HuH-7.5 (cell line): ENCODE measurements around the gene WRAP73.

Source experiments
- DNase-seq: peaks from one replicate; pipeline ENCODE4 v3.0.0; 2011; ENCODE audit warnings: low spot score

Gene WRAP73

DNA sequence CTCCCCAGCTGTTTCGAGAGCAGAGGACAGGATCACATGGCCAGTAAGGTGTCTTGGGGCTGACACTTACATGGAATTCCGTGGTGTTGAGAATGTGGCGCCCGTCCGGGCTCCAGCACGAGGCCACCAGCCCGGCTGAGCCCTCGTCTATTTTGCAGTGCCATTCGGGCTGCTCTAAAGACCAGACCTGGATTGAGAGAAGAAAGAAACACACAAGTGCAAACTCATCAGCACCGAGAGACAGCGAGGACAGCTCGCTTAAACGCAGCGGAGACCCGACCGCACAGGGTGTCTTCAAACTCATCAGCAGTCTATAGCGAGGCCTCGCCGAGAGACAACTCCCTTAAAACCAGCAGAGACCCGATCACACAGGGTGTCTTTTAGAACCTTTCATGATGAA lies 3.3 kb downstream of the WRAP73 start:
- no peak for DNase-seq

DNA sequence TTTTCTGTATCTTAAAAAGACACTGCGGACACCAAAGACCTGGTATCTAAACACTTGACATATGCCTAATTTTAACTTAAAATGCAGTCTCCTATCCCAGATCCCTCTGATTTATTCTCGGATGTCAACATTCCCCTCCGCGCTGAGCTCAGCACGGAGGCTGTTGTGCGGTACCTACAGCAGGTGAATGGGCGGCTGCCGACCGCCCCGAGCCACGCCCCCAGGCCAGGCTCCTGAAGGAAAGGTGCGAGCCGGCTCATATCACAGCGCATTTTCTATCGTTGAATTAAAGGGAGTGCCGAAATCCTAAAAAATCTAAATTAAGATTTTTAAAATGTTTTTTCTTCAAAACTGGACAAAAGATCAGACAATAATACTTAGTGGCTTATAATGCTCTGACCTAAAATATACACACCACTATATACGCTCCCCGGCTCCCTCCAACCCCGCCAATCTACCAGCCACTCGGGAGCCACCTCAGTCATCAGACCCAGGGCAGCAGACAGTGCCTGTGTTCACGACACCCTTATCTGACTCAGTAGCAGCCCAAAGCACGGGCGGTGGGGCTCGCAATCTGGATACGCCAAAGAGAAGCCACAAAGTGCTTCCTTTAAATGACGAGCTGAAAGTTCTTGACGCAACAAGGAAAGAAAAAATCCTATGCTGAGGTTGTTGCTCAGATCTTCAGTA lies 4.1 kb downstream of the WRAP73 start:
- DNase-seq = no peak

DNA sequence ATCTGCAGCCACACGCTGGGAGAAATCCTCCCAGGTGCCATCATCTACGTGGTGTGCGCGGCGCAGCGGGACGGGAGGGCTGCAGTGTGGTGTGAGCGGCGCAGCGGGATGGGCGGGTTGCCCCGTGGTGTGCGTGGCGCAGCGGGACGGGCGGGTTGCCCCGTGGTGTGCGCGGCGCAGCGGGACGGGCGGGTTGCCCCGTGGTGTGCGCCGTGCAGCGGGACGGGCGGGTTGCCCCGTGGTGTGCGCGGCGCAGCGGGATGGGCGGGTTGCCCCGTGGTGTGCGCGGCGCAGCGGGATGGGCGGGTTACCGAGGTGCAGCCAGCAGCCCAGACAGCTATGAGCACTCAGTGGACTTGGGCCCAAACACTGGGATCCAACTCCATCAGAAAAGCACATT lies 4.7 kb downstream of the WRAP73 start:
- DNase-seq = no peak

DNA sequence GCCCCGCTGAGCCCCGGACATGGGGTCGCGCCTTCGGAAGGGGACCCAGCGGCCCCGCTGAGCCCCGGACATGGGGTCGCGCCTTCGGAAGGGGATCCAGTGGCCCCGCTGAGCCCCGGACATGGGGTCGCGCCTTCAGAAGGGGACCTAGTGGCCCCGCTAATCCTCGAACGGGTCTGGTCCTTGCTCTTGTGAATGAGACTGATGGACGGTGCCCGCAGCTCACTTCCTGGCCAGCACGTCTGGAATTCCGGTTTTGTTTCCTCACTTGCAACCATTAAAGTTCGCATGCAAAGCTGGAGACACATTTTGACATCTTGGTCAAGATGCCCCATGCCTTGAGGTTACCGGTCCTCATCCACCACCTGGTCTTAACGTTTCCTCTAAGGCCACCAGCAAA lies 5.6 kb downstream of the WRAP73 start:
- DNase-seq = no peak

DNA sequence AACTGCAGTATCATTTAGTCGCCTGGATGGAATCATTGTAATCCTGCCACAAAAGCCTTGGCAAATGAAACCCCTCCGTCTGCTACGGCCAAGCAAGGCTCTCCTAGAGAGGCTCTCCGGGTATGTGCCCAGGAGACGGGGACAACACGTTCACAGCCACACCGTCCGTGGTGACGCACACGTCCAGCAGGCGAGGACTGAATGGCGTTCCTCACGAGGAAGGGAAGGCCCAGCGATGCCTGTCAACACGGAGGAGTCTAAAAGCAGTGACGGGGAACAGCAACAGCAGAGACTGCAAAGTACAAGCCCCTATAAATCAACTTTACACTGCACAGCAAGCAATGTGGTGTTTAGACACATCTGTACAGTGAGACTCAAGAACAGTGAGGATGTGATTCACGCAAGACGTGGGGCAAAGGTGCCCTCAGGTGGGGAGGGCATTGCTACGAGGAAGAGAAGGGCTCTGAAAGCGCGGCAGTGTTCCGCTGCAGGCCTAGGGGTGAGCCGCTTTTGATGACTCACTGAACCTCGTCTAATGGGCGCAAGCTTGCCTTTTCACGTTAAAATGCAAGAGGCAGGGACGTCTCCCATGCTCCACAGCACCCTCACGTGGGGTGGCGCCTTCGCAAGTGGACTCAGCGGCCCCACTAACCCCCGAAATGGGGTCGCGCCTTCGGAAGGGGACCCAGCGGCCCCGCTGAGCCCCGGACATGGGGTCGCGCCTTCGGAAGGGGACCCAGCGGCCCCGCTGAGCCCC lies 6.8 kb downstream of the WRAP73 start:
- no peak for DNase-seq

DNA sequence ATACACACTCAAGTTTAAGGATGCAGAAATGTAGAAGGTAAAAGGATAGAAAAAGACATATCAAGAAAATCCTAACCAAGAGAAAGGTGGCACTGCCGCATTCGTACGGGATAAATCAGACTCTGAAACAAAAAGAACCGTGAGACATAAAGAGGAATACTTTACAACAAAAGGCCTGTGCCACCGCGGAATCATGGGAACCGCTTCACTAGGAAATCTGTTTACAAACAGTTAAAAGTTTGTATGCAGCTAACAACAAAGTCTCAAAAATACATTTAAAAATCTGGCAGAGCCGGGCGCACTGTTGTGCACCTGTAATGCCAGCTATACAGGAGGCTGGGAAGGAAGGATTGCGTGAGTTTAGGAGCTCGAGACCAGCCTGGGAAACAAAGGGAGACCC lies 8.1 kb downstream of the WRAP73 start:
- DNase-seq = no peak

DNA sequence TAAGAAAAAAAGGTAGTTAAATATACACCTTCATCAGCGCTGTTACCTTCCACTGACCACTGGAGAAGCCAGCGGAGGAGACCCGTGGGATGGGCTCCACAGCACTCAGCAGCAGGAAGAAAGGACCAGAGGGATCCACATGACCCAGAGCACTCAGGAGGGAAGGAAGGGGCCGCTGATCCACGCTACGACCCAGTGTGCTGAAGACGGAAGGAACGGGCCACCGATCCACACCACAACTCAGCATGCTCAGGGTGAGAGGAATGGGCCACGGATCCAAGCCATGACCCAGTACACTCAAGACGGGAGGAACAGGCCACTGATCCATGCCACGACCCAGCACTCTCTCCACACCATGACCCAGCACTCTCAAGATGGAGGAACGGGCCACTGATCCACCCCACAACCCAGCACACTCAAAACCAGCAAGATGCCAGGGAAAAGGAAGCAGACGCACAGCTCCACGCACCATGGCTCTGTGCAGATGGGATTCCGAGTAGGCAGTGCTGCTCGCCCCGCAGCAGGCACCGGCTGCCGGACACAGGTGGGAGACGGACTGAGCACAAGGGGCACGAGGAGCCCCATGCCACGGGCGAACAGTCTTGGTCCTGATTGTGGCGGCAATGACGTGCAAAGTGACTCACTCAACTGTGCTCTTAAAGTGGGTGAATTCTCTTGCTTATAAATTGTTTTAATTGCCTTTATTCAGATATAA lies 8.7 kb downstream of the WRAP73 start:
- DNase-seq = no peak

DNA sequence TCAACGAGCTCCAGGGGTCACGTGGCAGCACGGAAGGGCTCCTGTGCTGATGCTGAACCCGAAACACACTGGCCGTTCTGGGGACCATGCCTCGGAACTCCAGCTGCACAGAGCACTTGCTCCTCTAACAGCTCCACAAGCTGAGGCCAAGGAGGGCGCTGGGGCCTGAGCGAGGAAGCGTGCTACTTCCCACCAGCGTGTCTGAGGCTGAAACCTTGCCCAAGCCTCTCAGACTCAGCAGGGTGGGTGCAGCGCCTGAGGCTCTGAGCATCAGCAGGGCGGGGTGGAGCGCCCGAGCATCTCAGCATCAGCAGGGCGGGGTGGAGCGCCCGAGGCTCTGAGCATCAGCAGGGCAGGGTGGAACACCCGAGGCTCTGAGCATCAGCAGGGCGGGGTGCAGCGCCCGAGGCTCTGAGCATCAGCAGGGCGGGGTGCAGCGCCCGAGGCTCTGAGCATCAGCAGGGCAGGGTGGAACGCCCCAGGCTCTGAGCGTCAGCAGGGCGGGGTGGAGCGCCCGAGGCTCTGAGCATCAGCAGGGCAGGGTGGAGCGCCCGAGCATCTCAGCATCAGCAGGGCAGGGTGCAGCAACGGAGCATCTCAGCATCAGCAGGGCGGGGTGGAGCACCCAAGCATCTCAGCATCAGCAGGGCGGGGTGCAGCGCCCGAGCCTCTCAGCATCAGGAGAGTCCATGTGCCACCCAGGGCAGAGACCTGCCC lies 9.6 kb downstream of the WRAP73 start:
- no peak for DNase-seq

DNA sequence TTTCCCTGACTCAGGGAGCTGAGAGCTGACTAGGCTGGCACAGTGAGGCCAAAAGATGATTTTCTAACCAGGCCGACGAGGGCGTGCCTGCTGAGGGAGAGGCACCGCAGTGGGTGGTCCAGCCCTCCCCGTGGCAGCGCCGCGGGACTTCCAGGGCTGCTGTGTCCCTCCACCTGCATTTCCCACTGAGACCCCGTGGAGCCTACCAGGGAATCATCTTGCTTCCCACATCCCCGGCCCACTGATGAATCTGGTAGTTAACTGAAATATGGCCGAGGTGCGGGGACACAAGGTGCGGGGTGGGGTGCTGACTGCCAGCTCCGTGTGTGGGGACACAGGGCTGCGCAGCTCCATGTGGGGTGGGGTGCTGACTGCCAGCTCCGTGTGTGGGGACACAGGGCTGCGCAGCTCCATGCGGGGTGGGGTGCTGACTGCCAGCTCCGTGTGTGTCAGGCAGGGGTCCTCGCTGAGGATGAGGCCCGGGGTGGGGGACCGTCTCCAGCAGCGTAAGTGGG lies 10.4 kb downstream of the WRAP73 start:
- DNase-seq = no peak

DNA sequence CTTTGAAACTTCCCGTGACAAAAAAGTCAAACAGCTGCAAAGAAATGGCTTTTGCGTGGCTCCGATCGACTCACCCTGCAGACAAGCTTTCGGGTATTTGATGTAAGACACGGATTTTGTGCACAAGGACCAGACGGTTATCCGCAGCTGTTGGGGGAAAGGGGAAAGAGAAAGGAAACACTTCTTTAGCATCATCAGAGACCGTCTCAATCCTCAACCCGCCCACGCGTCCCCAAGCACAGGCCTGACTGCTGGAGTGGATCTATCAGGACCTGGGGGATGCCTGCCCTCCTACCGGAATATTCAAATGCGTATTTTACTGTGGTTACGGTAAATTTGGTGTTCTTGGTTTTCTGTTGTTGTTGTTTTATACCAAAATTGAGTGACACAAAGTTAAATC lies 11.2 kb downstream of the WRAP73 start:
- DNase-seq = no peak

DNA sequence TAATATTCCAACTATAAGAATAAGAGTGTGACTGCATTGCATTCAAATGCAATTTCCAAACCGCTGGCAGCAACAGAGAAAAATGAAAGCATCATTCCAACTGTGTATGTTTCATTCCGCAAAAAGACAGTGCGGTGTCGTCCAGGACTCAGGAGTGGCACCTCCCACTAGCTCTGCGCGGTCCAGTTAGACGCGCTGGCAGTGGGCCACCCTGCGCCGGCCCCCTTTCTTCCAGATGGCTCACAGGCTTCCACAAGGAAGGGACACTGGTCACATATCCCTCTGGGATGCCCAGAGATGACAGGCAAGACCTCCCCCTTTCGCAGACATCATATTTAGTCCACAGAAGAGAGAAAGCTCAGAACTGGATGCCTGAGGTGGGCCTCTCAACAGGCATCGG lies 11.9 kb downstream of the WRAP73 start:
- DNase-seq = no peak

DNA sequence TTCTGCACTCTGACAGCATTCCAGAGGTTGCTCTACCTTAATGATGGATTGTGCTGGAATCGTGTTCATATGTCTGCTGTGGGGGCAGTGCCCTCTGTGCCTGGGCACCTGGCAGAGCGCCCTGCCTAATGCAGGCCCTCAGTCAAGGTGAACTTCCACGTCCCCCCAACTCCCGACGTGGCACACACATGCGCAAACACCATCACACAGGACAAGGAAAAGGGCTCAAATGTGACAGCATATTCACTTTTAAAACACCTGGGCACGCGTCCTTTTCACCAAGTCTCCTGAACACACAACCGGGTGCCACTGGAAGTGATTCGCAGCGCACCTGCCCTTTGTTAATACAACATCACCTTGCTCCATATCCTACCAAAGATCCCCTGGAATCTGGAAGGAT lies 13.4 kb downstream of the WRAP73 start:
- DNase-seq = no peak

DNA sequence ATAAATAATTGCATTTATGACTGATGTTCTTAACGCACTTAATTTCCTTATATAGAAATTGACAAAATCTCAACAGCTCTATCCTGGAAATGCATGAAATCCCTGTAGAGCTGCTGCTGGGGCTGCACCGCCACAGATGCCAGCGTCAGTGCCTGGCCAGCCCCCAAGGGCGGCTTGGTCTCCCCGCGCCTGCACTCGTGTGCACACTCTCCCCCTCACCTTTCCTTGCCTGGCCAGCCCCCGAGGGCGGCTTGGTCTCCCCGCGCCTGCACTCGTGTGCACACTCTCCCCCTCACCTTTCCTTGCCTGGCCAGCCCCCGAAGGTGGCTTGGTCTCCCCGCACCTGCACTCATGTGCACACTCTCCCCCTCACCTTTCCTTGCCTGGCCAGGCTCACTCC lies 13.8 kb downstream of the WRAP73 start:
- DNase-seq = no peak

DNA sequence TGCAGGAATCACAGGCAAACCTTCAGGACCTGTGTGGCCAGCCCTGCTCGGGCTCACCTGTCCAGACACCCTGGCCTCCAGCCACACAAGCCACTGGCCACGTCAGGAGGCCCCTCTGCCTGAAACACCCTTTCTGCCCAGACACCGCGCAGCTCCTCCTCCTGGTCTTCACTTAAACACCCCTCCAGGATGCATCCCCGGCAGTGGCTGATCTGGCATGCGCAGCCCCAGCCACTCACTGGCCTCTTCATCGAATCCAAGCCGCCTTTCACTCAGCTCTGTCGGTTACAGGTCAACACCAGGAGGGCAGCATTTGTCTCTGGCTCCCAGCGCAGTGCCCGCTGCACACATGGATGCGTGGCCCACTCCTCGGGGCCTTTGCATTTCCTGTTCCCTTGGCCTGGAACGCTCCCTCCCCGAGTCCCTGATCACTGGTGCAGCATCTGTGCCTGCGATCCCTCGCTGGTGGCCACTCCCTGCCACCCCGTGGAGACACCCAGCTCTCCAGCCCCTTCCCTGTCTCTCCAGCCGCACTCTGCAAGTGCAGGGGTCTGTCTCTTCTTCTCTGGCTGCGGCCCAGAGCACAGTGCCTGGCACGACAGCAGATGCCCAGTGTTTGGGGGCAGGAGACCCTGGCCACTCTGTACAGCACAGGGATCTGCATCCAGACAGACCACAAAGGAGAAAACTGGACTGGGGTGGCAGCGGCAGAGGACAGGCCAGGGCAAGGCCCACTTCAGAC lies 15.7 kb downstream of the WRAP73 start:
- no peak for DNase-seq

DNA sequence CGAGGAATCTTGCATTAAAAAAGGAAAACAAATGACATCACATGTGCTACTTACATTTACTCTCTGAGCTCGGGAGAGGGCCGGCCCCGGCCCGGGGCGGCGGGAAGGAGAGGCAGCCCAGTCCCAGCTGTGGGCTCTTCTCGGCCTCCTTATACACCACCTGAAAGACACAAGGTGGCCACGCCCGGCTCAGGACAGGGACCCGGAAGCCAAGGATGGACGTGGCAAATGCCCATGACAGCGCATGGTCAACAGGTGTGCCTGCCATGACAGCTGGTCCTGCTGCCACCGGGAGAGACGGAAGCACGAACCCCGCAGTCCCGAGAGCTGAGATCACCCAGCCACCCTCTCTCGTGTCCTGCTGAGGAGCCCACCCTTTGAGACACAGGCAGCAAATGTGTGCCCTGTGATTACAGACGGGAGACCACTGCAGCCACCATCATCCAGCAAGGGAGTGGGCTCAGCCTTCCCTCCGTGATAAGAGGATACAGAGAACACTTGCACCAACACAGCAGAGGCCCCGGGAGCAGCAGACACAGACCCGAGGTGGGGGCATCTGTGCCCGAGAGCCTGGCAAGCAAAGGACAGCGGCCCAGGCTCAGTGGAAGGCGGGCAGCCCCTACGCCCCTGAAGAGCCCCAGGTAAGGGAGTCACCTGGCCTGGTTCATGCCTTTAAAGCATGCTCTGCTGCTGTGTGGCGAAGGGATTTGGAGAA lies 16.4 kb downstream of the WRAP73 start:
- no peak for DNase-seq

DNA sequence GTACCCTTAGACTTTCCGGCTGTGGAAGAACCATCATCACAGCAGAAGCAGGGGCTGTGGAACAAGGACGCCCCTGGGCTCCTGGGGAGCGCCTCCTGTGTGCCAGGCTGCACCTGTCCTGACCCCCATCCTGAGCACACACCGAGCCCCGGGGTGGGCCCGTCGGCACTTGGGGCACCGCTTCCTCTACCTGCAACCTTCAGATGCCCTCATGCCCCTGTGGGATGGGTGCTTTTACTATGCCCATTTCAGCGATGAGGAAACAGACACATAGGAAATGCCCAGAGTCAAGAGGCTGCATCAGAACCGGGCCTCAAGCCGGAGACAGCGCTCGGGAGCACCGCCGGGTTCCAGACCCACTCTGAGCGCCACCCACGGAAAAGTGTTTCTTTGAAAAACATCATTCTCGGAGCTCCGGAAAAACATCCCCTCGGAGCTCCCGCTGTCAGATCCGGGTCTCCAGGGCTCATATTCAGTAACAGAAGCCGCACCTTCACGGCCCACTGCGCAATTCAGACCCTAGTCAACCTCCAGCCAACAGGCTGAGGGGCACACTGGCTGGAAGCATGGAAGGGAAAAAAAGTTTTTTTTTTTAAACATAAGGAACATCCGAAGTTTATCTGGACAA lies 17.1 kb downstream of the WRAP73 start:
- DNase-seq = no peak

DNA sequence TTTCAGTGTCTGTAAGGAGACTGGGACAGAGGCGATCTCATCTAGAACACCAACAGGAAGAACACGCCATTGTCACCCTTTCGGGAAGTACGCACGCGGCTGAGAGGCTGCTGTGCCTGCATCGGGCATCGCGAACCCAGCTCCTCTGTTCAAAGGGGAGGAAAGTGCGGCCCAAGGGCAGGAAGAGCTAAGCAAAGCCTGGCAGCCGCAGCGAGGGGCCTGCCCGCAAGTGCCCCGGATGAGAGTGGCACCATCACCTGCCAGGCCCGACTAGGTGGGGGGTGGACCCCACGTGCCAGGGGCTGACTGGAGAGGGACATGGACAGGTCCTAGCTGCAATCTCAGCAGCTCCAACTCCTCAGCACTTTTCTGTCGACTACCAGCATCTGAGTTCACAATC lies 17.6 kb downstream of the WRAP73 start:
- no peak for DNase-seq

DNA sequence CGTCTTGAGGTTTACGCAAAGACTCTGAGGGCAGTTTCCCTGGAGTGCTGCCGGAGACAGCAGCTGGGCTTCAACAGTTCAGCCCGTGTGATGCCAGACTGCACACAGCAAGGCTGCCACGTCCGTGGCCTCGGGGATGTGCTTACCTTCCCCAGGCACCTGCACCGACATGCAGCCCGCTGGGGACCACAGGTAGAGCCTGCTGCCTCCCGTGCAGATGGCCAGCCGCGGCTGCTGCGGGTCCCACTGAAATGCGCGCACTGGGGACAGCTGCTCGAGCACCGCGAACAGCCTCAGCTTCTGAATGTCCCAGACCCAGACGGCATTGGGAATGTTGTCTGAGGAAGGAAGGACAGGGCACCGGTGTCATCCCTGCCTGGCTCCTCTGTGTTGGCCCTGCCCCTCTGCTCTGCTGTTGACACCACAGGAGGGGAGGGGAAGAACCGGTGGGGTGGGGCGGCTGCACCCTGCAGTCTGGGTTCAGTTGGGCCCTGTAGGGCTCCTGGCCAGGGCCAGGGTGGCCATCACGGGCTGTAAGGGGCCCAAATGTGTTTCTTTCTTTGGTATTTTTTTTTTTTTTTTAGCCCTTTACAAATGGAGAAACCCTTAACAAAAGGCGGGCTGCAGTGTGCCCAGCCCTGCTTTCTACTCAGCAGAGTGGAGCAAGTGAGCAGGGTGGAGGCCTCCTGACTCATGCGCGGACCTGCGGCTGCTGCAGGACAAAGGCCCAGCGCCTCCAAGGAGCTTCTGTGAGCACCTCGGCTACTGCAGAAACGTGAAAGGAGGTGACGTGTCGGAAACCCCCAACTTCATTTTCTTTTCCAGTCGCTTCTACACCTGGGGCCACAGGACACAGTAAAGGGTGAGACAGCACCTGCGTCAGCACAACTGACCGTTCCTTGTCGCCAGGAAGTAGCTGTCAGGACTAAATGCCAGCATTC lies 18.3 kb downstream of the WRAP73 start:
- DNase-seq = no peak

DNA sequence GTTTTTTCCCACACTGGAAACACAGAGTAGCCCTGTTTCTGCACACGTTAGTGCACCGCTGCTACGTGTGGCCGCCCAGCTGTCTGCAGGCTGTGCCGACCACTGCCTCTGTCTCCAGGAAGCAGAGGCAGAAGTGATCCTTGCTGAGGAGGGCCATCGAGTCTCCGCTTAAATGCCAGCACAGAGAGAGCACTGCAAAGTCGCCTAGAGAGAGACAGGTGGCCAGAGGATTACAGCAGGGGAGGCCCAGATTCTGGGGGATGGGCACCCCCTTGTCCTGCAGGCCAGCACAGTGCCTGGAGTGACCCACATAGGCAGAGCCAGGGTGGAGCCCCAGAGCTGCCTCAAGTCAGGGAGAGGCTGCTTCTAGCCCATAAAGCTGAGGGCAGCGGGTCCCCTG lies 19.0 kb downstream of the WRAP73 start:
- no peak for DNase-seq
